Lower leg skin (tissue), 4 donors: Measurements from ENCODE around the gene SNCB. TPM values are rescaled to one million over a fixed set of nuclear protein-coding genes. Genes with fewer than 3 reads are reported as not detected.

ENCODE experiments used
- DNase-seq, 2 donors: peaks; one replicate each; pipeline ENCODE4 v3.0.0-alpha.2; 2019; ENCODE audit warnings: low spot score in 2 of 2
- H3K4me3 ChIP-seq: fragments of 200-600 bp; sonication (generic); 2 replicates; pipeline ENCODE4 v1.5.1; 2017; ENCODE audit warnings: mild to moderate bottlenecking, low read depth; ENCODE audit not compliant: poor library complexity, severe bottlenecking
- POLR2A ChIP-seq, 2 donors: fragments of 450-650 bp; IDR thresholded peaks; one replicate each; pipeline ENCODE4 v1.6.1; 2016 to 2017; ENCODE audit warnings: antibody characterized with exemption in 2 of 2, mild to moderate bottlenecking in 1 of 2, moderate library complexity in 1 of 2
- WGBS, 2 donors: methylation state at CpG; one replicate each; pipeline ENCODE4 v1.1.5; 2018; 5-methylcytosine and 5-hydroxymethylcytosine counted together
- intact Hi-C: fragments of 100-400 bp; cut with DNase I; formaldehyde crosslinking; loops from one replicate; pipeline ENCODE4 v1.15.0; 2023; ENCODE audit warnings: low total_unique reads
- total RNA-seq, 4 donors: library from RNA; depleted of rRNA; stranded (reverse); fragments of >200 nt; gene quantifications; one replicate each; pipeline ENCODE4 v1.1.0, GENCODE V29; 2016
- TF ChIP-seq, protein P1 (sequence below), 3 donors: fragments of 450-650 bp; IDR thresholded peaks; one replicate each; pipeline ENCODE4 v1.5.1; 2016; ENCODE audit warnings: antibody characterized with exemption in 3 of 3, mild to moderate bottlenecking in 3 of 3, moderate library complexity in 2 of 3

The SNCB gene
- total RNA-seq, 4 donors from 2014 or later, result not detected

DNA sequence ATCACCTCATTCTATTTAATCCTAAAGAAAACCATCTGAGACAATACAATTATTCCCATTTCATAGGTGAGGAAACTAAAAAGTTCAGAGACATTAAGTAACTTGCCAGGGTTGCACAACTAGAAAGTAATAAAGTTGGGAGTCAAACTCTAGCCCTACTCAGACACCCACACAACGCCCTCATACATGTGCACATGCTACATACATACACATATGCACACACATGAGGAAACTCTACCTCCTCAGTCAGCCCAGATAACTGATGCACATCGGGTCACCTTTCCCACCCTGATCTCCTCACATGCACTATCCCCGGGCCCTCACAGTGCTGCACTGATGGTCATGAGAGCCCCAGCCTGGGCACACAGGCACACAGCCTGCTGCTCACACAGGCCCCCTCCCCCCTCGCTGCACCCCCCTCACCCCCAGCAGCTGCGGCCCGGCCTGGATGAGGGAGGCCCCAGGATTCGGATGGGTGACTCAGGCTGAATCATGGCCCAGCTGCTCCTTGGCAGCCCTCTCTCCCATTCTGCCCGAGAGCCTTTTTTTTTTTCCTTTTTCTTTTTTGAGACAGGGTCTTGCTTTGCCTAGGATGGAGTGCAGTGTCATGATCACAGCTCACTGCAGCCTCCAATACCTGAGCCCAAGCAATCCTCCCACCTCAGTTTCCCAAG is 15.4 kb downstream of the SNCB start:
- intact Hi-C loops, result no loop called here
- no peak overlapping the region for H3K4me3 ChIP-seq
- TF ChIP-seq, protein P1, sequence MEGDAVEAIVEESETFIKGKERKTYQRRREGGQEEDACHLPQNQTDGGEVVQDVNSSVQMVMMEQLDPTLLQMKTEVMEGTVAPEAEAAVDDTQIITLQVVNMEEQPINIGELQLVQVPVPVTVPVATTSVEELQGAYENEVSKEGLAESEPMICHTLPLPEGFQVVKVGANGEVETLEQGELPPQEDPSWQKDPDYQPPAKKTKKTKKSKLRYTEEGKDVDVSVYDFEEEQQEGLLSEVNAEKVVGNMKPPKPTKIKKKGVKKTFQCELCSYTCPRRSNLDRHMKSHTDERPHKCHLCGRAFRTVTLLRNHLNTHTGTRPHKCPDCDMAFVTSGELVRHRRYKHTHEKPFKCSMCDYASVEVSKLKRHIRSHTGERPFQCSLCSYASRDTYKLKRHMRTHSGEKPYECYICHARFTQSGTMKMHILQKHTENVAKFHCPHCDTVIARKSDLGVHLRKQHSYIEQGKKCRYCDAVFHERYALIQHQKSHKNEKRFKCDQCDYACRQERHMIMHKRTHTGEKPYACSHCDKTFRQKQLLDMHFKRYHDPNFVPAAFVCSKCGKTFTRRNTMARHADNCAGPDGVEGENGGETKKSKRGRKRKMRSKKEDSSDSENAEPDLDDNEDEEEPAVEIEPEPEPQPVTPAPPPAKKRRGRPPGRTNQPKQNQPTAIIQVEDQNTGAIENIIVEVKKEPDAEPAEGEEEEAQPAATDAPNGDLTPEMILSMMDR (IDR thresholded peaks at IDR 0.05), result no peak
- no peak for TF ChIP-seq POLR2A (IDR thresholded peaks at IDR 0.05)
- DNase-seq, result no peak
- WGBS, 2 donors, result 42 to 43% methylated on average over 7 to 8 of the region's 8 CpGs

DNA sequence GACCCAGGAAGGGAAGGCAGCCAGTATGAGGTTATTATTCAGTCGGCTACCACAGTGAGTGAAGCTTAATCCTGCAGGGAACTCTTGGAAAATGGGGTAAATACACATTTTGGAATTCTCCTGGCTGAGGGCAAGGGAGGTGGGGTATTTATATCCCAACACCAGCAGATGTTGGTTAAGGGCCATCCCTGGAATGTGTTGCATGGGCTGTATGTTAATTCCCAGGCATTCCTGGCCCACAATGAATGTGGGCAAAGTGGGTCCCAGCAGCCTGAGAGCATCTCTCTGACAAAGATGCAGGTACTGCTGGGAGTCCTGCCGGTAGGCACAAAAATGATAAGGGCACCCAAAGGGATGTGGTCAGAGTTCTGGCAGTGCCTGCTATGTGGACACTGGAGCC is 17.5 kb downstream of the SNCB start:
- DNase-seq, result no peak
- intact Hi-C loops, result no loop called here
- 70% methylated on average over 2 of the region's 2 CpGs for WGBS, 2 donors
- TF ChIP-seq POLR2A (IDR thresholded peaks at IDR 0.05), result no peak
- TF ChIP-seq, protein P1 (IDR thresholded peaks at IDR 0.05), result no peak
- H3K4me3 ChIP-seq, result no peak overlapping the region

- DNase-seq, result no peak
- intact Hi-C loops, result no loop called here
- no peak for TF ChIP-seq POLR2A (IDR thresholded peaks at IDR 0.05)
- TF ChIP-seq, protein P1 (IDR thresholded peaks at IDR 0.05), result no peak
- no peak overlapping the region for H3K4me3 ChIP-seq
- WGBS, 2 donors, result 79 to 92% methylated on average over 6 of the region's 6 CpGs
Observed at GRCh38 chr5:176612008-176612407, 18.3 kb downstream of the SNCB start.

- no peak overlapping the region for H3K4me3 ChIP-seq
- peak; percentile 61 to 90 for DNase-seq
- TF ChIP-seq POLR2A (IDR thresholded peaks at IDR 0.05), result no peak
- TF ChIP-seq, protein P1 (IDR thresholded peaks at IDR 0.05), result no peak
- WGBS, 2 donors, result 10 to 11% methylated on average over 10 of the region's 10 CpGs
- intact Hi-C loops, result no loop called here
Observed at GRCh38 chr5:176611435-176611834, 18.9 kb downstream of the SNCB start.

GRCh38 chr5:176610435-176610773 is 19.9 kb downstream of the SNCB start:
- no peak for TF ChIP-seq POLR2A (IDR thresholded peaks at IDR 0.05)
- TF ChIP-seq, protein P1 (IDR thresholded peaks at IDR 0.05), result no peak
- no peak for DNase-seq

More at GRCh38 chr5:176610435-176610773, 19.9 kb downstream of the SNCB start:
- intact Hi-C loops, result no loop called here
- WGBS, 2 donors, result 2% methylated on average over 22 of the region's 31 CpGs; no CpG with 5 or more reads in 1 of the 2 donors
- peak overlapping the region; percentile 18 for H3K4me3 ChIP-seq
